Activated T-cell treated with anti-CD3 and anti-CD28 coated beads for 48 hours (primary cell): ENCODE measurements around the gene MXRA7.
"Not testable (repeated sequence)": the region's sequence is repeated elsewhere in the genome, so short reads cannot be mapped to it uniquely, and the experiment has no call there.

ENCODE experiments used
- DNase-seq: peaks from one replicate; pipeline ENCODE4 v3.0.0-alpha.2; 2020; ENCODE audit warnings: low read depth

MXRA7 gene

GRCh38 chr17:76643553-76644148, 67.1 kb downstream of the MXRA7 start, which contains the start of gene ST6GALNAC1:
TSS of gene ST6GALNAC1 (minus strand) at chr17:76643757. CDS start at chr17:76643638, 119 bp downstream.
- DNase-seq = no peak

- no peak for DNase-seq
Measured at GRCh38 chr17:76642994-76643393, 67.8 kb downstream of the MXRA7 start.

GRCh38 chr17:76642032-76642561, 68.7 kb downstream of the MXRA7 start:
- DNase-seq = no peak

GRCh38 chr17:76641501-76641900, 69.3 kb downstream of the MXRA7 start:
- no peak for DNase-seq

GRCh38 chr17:76640550-76641380, 70.0 kb downstream of the MXRA7 start:
- no peak for DNase-seq

- DNase-seq = no peak
Measured at GRCh38 chr17:76638263-76638662, 72.5 kb downstream of the MXRA7 start.

GRCh38 chr17:76636486-76637206, 74.1 kb downstream of the MXRA7 start:
- DNase-seq = not testable (repeated sequence)

GRCh38 chr17:76635659-76636360, 75.0 kb downstream of the MXRA7 start:
- DNase-seq = no peak

- no peak for DNase-seq
Measured at GRCh38 chr17:76635039-76635438, 75.7 kb downstream of the MXRA7 start.

- no peak for DNase-seq
Measured at GRCh38 chr17:76633628-76634328, 77.0 kb downstream of the MXRA7 start.

GRCh38 chr17:76631821-76632565, 78.8 kb downstream of the MXRA7 start:
- no peak for DNase-seq

GRCh38 chr17:76630151-76630550, 80.6 kb downstream of the MXRA7 start:
- DNase-seq = no peak
